Skeletal muscle satellite cell (primary cell): Measurements from ENCODE around the gene LHFPL2.

ENCODE experiments used
- H3K27me3 ChIP-seq: 2 replicates; pipeline ENCODE4 v1.7.0; 2013; ENCODE audit warnings: low read length; ENCODE audit not compliant: control insufficient read depth, insufficient read depth
- H3K36me3 ChIP-seq: 2 replicates; pipeline ENCODE4 v1.7.0; 2013; ENCODE audit warnings: mild to moderate bottlenecking, control low read depth, low read length; ENCODE audit not compliant: insufficient read depth
- H3K4me1 ChIP-seq: 2 replicates; pipeline ENCODE4 v1.7.0; 2013; ENCODE audit warnings: low read length; ENCODE audit not compliant: control insufficient read depth, insufficient read depth
- H3K4me2 ChIP-seq: 2 replicates; pipeline ENCODE4 v1.7.0; 2013; ENCODE audit warnings: mild to moderate bottlenecking, low read length
- H3K4me3 ChIP-seq: 2 replicates; pipeline ENCODE4 v1.7.0; 2013; ENCODE audit warnings: low read length
- H3K9ac ChIP-seq: 2 replicates; pipeline ENCODE4 v1.7.0; 2013; ENCODE audit warnings: mild to moderate bottlenecking, low read depth, low read length, moderate library complexity
- H3K9me3 ChIP-seq: replicated peaks from 2 replicates; pipeline ENCODE4 v1.7.0; 2013; ENCODE audit warnings: mild to moderate bottlenecking, control low read depth, low read length

Gene LHFPL2

GRCh38 chr5:78591138-78591612 lies 57.4 kb downstream of the LHFPL2 start:
- H3K4me1 ChIP-seq, result peaks cover 90% of the 10 kb centered on the region

DNA sequence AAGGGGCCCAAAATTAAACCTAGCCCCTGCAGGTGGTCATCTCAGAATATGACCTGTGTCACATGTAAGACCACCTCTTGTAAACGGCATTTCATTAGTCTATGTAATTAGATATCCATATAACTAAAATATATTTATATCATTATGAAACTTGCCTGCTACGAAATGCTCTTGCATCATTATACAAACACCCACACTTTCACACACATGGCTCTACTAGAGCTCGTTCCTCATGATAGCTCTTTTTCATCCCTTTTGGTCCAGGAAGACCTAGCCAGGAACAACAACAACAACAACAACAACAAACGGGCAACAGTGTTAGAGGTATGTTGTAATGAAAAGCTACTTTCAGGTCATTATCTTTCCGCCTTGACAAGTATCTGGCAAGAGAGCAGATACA lies 58.6 kb downstream of the LHFPL2 start:
- H3K36me3 ChIP-seq, result no peaks in the 10 kb centered on the region
- H3K4me3 ChIP-seq, result no peak overlapping the region
- H3K4me2 ChIP-seq, result no peak overlapping the region
- H3K9ac ChIP-seq, result no peak overlapping the region
- H3K9me3 ChIP-seq, result no peaks in the 10 kb centered on the region
- peaks cover 88% of the 10 kb centered on the region for H3K4me1 ChIP-seq
- no peaks in the 10 kb centered on the region for H3K27me3 ChIP-seq

More at GRCh38 chr5:78591138-78591612, 57.4 kb downstream of the LHFPL2 start:
- no peaks in the 10 kb centered on the region for H3K36me3 ChIP-seq
- peak overlapping the region; percentile 45 for H3K4me2 ChIP-seq
- peak overlapping the region; percentile 11 for H3K4me3 ChIP-seq
- no peaks in the 10 kb centered on the region for H3K9me3 ChIP-seq
- H3K9ac ChIP-seq, result peak overlapping the region; percentile 72
- H3K27me3 ChIP-seq, result no peaks in the 10 kb centered on the region

DNA sequence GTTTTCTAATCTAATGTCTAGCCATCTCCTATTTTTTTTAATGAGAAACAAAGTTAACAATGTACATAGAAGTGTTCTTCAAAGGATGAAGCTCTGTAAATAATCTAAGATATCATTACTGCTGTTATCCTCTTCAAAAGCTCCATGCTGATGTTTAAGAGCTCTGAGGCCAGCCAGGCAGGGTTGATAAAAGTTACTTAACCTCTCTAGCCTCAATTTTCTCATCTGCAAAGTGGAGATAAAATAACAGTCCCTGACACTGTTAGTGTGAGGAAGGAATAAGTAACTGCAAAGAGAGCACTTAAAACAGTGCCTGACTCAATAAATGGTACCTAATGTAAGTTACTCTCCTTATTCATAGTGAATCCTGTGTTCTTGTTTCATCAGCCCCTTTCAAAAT lies 60.1 kb downstream of the LHFPL2 start:
- Histone ChIP-seq H3K9ac (no peak overlapping the region), H3K4me1 (peaks cover 74% of the 10 kb centered on the region), H3K4me3 (no peak overlapping the region)

GRCh38 chr5:78587775-78588291 lies 60.7 kb downstream of the LHFPL2 start:
- H3K4me1 ChIP-seq, result peaks cover 67% of the 10 kb centered on the region
- H3K9ac ChIP-seq, result no peak overlapping the region

More for the DNA sequence above, 60.1 kb downstream of the LHFPL2 start:
- Histone ChIP-seq H3K36me3 (no peaks in the 10 kb centered on the region), H3K4me2 (no peak overlapping the region), H3K9me3 (no peaks in the 10 kb centered on the region), H3K27me3 (no peaks in the 10 kb centered on the region)

GRCh38 chr5:78587081-78587774 lies 61.3 kb downstream of the LHFPL2 start:
- Histone ChIP-seq H3K4me1 (peaks cover 61% of the 10 kb centered on the region), H3K9ac (peak overlapping the region; percentile 60), H3K4me3 (no peak overlapping the region)

More at GRCh38 chr5:78587775-78588291, 60.7 kb downstream of the LHFPL2 start:
- H3K36me3 ChIP-seq, result no peaks in the 10 kb centered on the region
- H3K4me2 ChIP-seq, result peak overlapping the region; percentile 26
- H3K9me3 ChIP-seq, result no peaks in the 10 kb centered on the region
- no peak overlapping the region for H3K4me3 ChIP-seq
- no peaks in the 10 kb centered on the region for H3K27me3 ChIP-seq

GRCh38 chr5:78586251-78586650 lies 62.3 kb downstream of the LHFPL2 start:
- Histone ChIP-seq H3K36me3 (no peaks in the 10 kb centered on the region), H3K4me1 (peaks cover 51% of the 10 kb centered on the region), H3K4me2 (peak overlapping the region; percentile 66), H3K4me3 (peak overlapping the region; percentile 29), H3K27me3 (no peaks in the 10 kb centered on the region), H3K9me3 (no peaks in the 10 kb centered on the region), H3K9ac (peak overlapping the region; percentile 60)

More at GRCh38 chr5:78587081-78587774, 61.3 kb downstream of the LHFPL2 start:
- Histone ChIP-seq H3K36me3 (no peaks in the 10 kb centered on the region), H3K4me2 (peak overlapping the region; percentile 66), H3K9me3 (no peaks in the 10 kb centered on the region), H3K27me3 (no peaks in the 10 kb centered on the region)

GRCh38 chr5:78578015-78578414 lies 70.6 kb downstream of the LHFPL2 start:
- Histone ChIP-seq H3K27me3 (no peaks in the 10 kb centered on the region), H3K9me3 (no peaks in the 10 kb centered on the region), H3K4me2 (no peak overlapping the region), H3K36me3 (no peaks in the 10 kb centered on the region), H3K9ac (no peak overlapping the region), H3K4me3 (no peak overlapping the region), H3K4me1 (peaks cover 27% of the 10 kb centered on the region)

DNA sequence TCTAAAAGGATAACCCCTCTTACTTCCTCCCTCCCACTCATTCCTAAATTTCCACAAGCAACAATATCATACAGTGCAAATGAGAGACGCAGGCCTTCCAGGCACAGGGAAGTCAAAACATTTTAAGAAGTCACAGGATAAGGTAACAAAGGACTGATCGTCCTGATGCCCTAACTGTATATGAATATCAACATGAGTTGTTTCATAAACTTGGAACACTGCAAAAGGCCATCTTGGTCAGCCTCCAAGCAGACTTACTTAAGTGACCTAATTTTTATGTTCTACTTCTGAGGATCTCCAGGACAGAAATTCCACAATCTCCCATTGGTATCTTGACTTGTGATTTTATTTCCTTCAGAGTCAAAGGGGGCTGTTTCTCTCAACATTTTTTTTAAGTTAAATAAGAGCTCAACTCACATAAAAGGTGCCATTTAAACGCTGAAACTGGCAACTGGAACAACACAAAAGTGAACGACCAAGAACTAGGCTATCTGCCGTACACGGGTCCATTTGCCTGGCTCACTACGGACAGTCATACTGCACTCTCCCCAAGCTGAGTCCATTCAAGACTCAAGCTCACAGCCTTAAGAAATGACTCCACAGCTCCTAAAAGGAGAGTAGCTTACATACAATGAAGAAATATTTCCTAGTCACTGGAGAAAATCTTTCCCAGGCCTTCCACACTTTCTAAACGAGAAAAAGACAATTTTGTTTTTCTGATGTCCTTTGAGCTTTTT lies 71.3 kb downstream of the LHFPL2 start:
- peak overlapping the region; percentile 0 for H3K4me2 ChIP-seq
- H3K4me1 ChIP-seq, result peaks cover 27% of the 10 kb centered on the region
- no peak overlapping the region for H3K4me3 ChIP-seq
- peak overlapping the region; percentile 1 for H3K9ac ChIP-seq
- no peaks in the 10 kb centered on the region for H3K36me3 ChIP-seq
- no peaks in the 10 kb centered on the region for H3K9me3 ChIP-seq
- no peaks in the 10 kb centered on the region for H3K27me3 ChIP-seq

DNA sequence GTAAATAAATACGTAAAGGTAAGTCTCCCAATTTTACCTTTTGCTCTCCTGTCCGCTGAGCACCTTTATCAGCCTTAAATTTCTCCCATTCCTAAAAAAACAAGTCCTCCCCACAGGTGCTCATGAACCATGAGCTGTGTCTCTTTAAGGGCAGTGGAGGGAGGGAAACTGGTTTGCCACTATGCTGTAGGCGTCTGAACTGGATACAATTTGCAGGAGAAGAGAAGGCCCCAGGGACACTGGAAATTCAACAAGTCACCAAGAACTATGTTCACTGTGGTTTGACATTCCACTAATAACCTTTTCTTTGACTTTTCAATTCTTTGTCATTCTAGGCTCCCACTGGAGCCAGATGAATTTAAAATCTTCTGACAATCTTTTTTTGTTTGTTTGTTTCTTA lies 72.2 kb downstream of the LHFPL2 start:
- no peaks in the 10 kb centered on the region for H3K9me3 ChIP-seq
- H3K4me2 ChIP-seq, result no peak overlapping the region
- no peak overlapping the region for H3K4me3 ChIP-seq
- H3K4me1 ChIP-seq, result peaks cover 27% of the 10 kb centered on the region
- H3K36me3 ChIP-seq, result no peaks in the 10 kb centered on the region
- H3K9ac ChIP-seq, result no peak overlapping the region
- no peaks in the 10 kb centered on the region for H3K27me3 ChIP-seq

DNA sequence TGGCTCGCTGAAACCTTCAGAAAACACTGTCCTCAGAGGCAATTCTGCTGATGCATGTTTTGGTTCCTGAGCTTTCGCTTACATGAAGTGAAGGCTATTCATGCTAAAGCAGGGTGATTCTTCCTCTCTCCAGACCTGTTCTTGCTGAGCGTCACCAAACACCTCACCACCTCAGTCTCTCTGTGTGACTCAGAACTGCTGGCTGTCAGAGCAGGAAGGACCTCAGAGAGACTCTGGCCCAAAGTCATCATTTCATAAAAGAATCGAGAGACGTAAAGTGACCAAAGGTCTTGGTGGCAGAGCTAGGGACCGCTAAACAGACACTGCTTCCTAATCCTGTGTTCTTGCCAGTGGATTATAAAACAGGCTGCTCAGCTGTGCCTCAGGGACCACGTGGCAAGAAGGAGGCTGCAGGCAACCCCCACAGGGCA lies 73.8 kb downstream of the LHFPL2 start:
- Histone ChIP-seq H3K9me3 (no peaks in the 10 kb centered on the region), H3K4me1 (peaks cover 32% of the 10 kb centered on the region), H3K4me3 (no peak overlapping the region), H3K27me3 (no peaks in the 10 kb centered on the region), H3K36me3 (no peaks in the 10 kb centered on the region), H3K4me2 (no peak overlapping the region), H3K9ac (no peak overlapping the region)

DNA sequence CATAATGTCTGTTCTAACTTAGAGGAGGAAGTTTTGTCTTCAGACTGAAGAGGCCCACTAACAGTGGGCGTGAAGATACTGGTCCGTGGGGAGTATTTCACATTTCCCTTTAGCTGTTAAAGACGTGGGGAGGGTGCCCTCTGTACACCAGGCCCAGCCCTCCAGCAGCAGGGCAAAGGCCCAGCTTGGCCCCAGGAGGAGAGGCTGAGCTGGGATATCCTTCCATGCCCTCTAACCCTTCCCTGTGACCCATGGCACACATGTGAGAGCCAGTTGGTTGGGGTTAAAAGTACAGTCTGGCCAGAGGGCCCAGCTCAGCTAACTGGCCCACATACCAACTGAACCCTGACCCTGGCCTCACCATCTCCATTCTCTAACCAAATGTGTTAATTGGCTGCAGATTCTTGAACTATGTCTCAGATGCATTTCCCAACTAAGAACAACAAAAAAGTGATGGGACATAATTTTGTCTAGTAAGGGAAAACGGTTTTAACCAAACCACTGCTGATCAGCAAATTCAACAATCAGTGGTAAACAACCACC lies 74.4 kb downstream of the LHFPL2 start:
- Histone ChIP-seq H3K4me2 (no peak overlapping the region), H3K4me3 (no peak overlapping the region), H3K4me1 (peaks cover 37% of the 10 kb centered on the region), H3K9ac (no peak overlapping the region), H3K36me3 (no peaks in the 10 kb centered on the region), H3K27me3 (no peaks in the 10 kb centered on the region), H3K9me3 (no peaks in the 10 kb centered on the region)
